ENCODE results near the gene E2F1. TPM values are rescaled to one million over a fixed set of nuclear protein-coding genes. Genes with fewer than 3 reads are reported as not detected.

The E2F1 gene, protein sequence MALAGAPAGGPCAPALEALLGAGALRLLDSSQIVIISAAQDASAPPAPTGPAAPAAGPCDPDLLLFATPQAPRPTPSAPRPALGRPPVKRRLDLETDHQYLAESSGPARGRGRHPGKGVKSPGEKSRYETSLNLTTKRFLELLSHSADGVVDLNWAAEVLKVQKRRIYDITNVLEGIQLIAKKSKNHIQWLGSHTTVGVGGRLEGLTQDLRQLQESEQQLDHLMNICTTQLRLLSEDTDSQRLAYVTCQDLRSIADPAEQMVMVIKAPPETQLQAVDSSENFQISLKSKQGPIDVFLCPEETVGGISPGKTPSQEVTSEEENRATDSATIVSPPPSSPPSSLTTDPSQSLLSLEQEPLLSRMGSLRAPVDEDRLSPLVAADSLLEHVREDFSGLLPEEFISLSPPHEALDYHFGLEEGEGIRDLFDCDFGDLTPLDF
- polyA plus RNA-seq (2013, experiment 1 of 2): 26.3 TPM
- 26.2 TPM for polyA plus RNA-seq (2013, experiment 2 of 2)

DNA sequence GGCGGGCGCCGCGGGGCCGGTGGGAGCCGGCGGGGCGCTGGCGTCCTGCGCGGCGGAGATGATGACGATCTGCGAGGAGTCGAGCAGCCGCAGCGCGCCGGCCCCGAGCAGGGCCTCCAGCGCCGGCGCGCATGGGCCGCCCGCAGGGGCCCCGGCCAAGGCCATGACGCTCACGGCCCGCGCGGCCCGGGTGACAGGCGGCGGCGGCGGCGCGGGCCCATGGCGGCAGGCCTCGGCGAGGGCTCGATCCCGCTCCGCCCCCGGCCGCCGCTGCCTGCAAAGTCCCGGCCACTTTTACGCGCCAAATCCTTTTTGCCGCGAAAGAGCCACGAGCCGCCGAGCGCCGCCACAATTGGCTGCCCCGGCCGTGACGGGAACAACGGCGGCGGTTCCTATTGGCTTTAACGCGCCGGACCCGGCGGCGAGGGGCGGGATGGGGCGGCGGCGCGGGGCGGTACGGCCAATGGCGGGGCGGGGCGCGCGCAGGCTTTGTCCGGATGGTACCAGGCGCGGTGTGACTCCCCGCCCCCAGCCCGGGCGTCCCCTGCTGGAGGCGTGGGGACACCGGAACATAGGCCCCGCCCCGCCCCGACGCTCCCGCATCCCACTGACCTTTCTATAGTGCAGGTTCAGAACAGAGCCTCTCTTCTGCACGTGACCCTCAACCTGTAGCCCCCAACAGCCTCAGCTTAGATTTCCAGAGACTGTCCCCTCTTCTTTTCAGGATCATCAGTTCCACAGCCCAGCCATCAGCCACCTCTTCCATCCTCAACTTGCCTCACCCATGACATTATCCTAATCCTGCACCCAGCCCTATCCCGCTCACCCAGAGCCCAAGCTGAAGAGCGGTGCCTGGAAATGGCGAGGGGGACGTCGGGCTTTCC is at the start of gene E2F1:
Gene E2F1 (minus strand): TSS at position 286 of the 884 bp plus-strand sequence. CDS start 121 bp downstream, at position 165.
- H3K9me3 ChIP-seq (ENCODE audit: insufficient read depth, low read depth, low read length): no peaks in the 10 kb centered on the region
- 3% methylated on average over 101 of the region's 101 CpGs for WGBS

DNA sequence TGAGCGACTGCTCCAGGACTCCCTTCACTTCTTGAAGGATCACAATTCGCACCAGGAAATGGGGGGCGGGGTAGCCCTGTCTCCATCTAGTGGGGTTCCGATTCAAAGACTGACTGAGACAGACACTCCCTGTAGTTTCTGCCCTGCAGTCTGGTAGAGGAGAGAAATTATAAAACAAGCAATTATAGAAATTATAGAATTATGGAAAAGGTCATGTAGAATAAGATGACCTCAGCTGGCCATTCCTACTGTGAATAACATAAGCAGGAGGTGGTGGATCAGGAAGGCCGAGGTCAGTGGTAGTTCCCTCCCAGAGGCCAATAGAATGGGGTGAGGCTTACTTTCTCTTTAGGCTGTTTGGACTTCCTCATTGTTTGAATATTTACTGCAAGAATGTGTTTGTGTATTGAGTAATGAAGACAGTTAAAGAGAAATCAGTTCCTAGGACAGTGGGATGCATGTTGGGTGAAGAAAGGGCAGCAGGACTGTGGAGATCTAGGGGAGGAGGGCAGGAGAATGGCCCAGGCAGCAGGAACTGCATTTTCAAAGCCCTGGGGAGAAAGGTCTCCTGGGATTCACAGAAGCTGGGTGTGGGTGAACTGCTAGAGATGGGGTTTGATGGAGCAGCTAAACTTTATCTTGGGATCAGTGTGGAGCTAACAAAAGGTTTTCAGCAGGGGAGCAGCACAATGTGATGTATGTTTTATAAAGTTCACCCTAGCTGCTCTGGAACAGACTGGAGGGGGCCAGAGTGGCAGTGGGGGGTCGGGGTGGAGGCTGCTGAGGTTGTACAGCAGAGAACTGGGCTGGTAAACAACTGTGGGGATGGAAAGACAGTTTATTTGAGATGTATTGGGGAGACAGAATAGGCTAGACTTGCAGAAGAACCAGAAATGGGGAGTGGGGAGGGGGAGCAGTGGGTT is 47.7 kb upstream of the E2F1 start:
- no peak overlapping the region for H3K9ac ChIP-seq (ENCODE audit: low read depth, low read length)
- no peak overlapping the region for H3K4me3 ChIP-seq (ENCODE audit: low read length)
- no peaks in the 10 kb centered on the region for H3K36me3 ChIP-seq (ENCODE audit: insufficient read depth, low read length)
- no peak overlapping the region for H3K27ac ChIP-seq (ENCODE audit: low read depth, low read length)
- H3K9me3 ChIP-seq (ENCODE audit: insufficient read depth, low read depth, low read length): peaks cover 7% of the 10 kb centered on the region
- WGBS: 76% methylated on average over 6 of the region's 6 CpGs
- no peaks in the 10 kb centered on the region for H3K27me3 ChIP-seq (ENCODE audit: insufficient read depth, low read length)
- peaks cover 12% of the 10 kb centered on the region; the same call in 1 of the 2 replicates for H3K4me1 ChIP-seq (ENCODE audit: insufficient read depth, low read length)

More for the DNA sequence above, at the start of gene E2F1:
- H3K27ac ChIP-seq (ENCODE audit: low read depth, low read length): peak within 1 kb of the TSS; percentile 20; the same call in 1 of the 2 replicates
- H3K4me1 ChIP-seq (ENCODE audit: insufficient read depth, low read length): peaks cover 15% of the 10 kb centered on the region; the same call in 1 of the 2 replicates
- peaks cover 23% of the 10 kb centered on the region for H3K27me3 ChIP-seq (ENCODE audit: insufficient read depth, low read length)
- H3K4me3 ChIP-seq (ENCODE audit: low read length): peak within 1 kb of the TSS; percentile 68
- H3K9ac ChIP-seq (ENCODE audit: low read depth, low read length): peak within 1 kb of the TSS; percentile 86
- no peaks in the 10 kb centered on the region for H3K36me3 ChIP-seq (ENCODE audit: insufficient read depth, low read length)

- no peaks in the 10 kb centered on the region for H3K36me3 ChIP-seq (ENCODE audit: insufficient read depth, low read length)
- H3K9me3 ChIP-seq (ENCODE audit: insufficient read depth, low read depth, low read length): peaks cover 7% of the 10 kb centered on the region
- peak overlapping the region; percentile 63 for H3K4me3 ChIP-seq (ENCODE audit: low read length)
- H3K9ac ChIP-seq (ENCODE audit: low read depth, low read length): peak overlapping the region; percentile 77
- WGBS: 5% methylated on average over 68 of the region's 68 CpGs
- peak overlapping the region; percentile 91 for H3K27ac ChIP-seq (ENCODE audit: low read depth, low read length)
- peaks cover 12% of the 10 kb centered on the region; the same call in 1 of the 2 replicates for H3K4me1 ChIP-seq (ENCODE audit: insufficient read depth, low read length)
- no peaks in the 10 kb centered on the region for H3K27me3 ChIP-seq (ENCODE audit: insufficient read depth, low read length)
Observed at GRCh38 chr20:33732166-33732970, 46.2 kb upstream of the E2F1 start.

DNA sequence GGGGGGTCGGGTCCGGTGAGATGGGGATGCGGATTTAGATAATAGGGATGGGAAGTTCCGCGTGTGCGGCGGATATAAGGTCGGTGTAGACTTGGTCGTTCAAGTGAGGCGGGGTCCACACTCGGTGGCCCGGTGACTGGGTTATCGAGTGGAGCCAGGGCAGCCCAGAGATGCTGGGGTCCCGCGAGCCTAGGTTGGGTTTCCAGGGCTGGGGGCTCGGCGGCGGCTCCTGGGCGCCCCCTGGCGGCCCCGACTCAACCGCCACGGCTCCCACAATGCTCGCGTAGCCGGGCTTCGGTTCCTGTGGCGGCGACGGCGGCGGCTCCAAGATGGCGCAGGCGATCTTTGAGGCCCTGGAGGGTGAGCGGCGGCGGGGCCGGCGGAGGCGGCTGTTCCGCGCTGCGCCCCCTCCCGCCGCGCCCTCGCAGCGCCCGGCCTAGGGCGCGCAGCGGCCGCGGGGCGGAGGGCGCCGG is 45.5 kb upstream of the E2F1 start, which contains the start of gene ZNF341:
Gene ZNF341 (plus strand): TSS at position 304 of the 473 bp plus-strand sequence. CDS start 26 bp downstream, at position 330.
- peak within 1 kb of the TSS; percentile 63 for H3K4me3 ChIP-seq (ENCODE audit: low read length)
- 6% methylated on average over 57 of the region's 57 CpGs for WGBS
- peak within 1 kb of the TSS; percentile 91 for H3K27ac ChIP-seq (ENCODE audit: low read depth, low read length)
- H3K27me3 ChIP-seq (ENCODE audit: insufficient read depth, low read length): no peaks in the 10 kb centered on the region
- peaks cover 4% of the 10 kb centered on the region for H3K9me3 ChIP-seq (ENCODE audit: insufficient read depth, low read depth, low read length)
- H3K4me1 ChIP-seq (ENCODE audit: insufficient read depth, low read length): peaks cover 12% of the 10 kb centered on the region; the same call in 1 of the 2 replicates
- H3K9ac ChIP-seq (ENCODE audit: low read depth, low read length): peak within 1 kb of the TSS; percentile 77
- H3K36me3 ChIP-seq (ENCODE audit: insufficient read depth, low read length): no peaks in the 10 kb centered on the region

DNA sequence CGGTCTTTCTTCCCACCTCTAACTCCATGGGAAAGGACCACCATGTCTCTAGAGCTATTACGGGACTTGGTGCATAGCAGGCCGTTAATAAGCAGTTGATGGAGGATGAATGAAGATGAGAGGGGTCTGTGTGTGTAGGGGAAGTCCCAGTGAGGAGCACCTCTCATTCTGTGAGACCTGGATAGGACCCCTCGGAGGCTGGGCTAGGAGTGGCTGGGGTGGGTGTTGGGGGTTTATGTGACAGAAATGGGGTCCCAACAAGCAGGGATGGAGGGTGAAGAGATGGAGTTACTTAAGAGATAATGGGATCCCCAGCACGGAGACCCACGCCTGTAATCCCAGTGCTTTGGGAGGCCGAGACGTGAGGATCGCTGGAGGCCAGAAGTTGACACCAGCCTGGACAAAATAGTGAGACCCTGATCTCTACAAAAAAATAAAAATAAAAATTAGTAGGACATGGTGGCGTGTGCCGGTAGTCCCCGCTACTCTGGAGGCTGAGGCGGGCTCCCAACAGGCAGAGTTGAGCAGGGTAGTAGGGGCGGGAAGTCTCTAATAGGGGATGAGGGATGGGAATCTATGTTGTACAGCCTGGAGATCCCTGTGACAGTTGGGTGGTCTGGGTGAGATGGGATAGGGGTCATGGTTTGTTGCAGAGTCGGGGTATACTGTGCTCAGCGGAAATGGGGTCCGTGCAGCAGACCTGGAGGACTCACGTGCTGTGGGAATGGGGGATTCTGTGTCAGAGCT is 44.9 kb upstream of the E2F1 start:
- Histone ChIP-seq H3K27me3 (ENCODE audit: insufficient read depth, low read length) (no peaks in the 10 kb centered on the region), H3K9me3 (ENCODE audit: insufficient read depth, low read depth, low read length) (no peaks in the 10 kb centered on the region), H3K9ac (ENCODE audit: low read depth, low read length) (peak overlapping the region; percentile 47), H3K36me3 (ENCODE audit: insufficient read depth, low read length) (no peaks in the 10 kb centered on the region), H3K4me3 (ENCODE audit: low read length) (peak overlapping the region; percentile 63), H3K4me1 (ENCODE audit: insufficient read depth, low read length) (peaks cover 12% of the 10 kb centered on the region; the same call in 1 of the 2 replicates), H3K27ac (ENCODE audit: low read depth, low read length) (no peak overlapping the region)
- 83% methylated on average over 18 of the region's 18 CpGs for WGBS

DNA sequence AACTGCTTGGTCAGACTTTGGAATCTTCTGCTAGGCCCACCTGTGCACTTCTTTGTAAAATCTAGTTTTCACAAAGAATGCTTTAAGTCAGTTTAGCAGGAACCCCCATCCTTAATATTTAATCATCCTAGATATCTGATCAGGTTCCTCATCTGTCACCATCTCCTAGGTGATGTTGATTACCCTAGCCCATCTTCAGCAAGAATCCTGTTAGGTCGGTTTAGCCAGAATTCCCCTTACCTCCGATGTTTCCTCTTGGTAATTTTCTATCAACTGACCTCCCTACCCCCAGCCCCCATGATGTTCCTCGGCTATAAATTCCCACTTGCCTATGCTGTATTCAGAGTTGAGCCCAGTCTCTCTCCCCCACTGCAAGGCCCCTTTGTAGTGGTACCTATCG is 42.9 kb upstream of the E2F1 start:
- Histone ChIP-seq H3K4me1 (ENCODE audit: insufficient read depth, low read length) (peaks cover 8% of the 10 kb centered on the region; the same call in 1 of the 2 replicates), H3K9ac (ENCODE audit: low read depth, low read length) (no peak overlapping the region), H3K9me3 (ENCODE audit: insufficient read depth, low read depth, low read length) (no peaks in the 10 kb centered on the region), H3K36me3 (ENCODE audit: insufficient read depth, low read length) (no peaks in the 10 kb centered on the region), H3K27me3 (ENCODE audit: insufficient read depth, low read length) (no peaks in the 10 kb centered on the region), H3K4me3 (ENCODE audit: low read length) (no peak overlapping the region), H3K27ac (ENCODE audit: low read depth, low read length) (no peak overlapping the region)
- 90% methylated on average over 3 of the region's 4 CpGs for WGBS

DNA sequence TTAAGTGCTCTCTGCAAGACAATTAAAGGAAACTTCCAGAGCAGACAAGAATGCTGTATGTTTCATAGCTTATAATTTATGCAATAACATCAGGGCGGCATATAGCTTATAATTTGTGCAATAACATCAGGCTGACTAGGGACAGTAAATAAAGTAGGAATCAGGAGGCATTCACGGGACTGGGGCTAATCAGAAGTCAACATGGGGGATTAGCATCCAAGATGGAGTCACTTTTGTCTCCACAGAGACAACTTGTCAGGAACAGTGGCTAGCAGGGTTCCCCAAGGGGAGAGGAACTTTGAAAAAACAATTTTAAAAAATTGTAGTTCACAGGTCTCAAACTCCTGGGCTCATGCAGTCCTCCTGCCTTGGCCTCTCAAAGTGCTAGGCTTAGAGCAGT is 42.3 kb upstream of the E2F1 start:
- Histone ChIP-seq H3K36me3 (ENCODE audit: insufficient read depth, low read length) (no peaks in the 10 kb centered on the region), H3K9me3 (ENCODE audit: insufficient read depth, low read depth, low read length) (no peaks in the 10 kb centered on the region), H3K27me3 (ENCODE audit: insufficient read depth, low read length) (no peaks in the 10 kb centered on the region), H3K9ac (ENCODE audit: low read depth, low read length) (no peak overlapping the region), H3K27ac (ENCODE audit: low read depth, low read length) (no peak overlapping the region), H3K4me3 (ENCODE audit: low read length) (no peak overlapping the region), H3K4me1 (ENCODE audit: insufficient read depth, low read length) (peaks cover 2% of the 10 kb centered on the region; the same call in 1 of the 2 replicates)
- 88% methylated on average over 2 of the region's 2 CpGs for WGBS

DNA sequence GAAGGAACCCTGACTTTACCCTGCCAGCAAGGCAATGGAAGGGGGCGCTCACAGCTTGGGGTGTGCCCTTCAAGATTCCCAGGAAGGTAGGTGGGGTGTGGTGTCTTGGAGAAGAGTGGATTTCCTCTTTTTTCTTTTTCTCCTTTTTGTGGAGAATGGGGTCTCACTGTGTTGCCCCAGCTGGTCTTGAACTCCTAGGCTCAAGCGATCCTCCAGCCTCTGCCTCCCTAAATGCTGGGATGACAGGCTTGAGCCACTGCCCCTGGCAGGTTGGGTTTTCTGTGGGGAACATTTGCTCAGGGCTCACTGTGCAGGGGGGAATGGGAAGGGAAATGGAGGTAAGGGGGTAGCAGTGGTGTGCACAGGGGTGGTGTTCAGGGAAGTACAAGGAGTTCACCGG is 41.6 kb upstream of the E2F1 start:
- no peak overlapping the region for H3K9ac ChIP-seq (ENCODE audit: low read depth, low read length)
- no peaks in the 10 kb centered on the region for H3K36me3 ChIP-seq (ENCODE audit: insufficient read depth, low read length)
- 0 out of 2 replicates have a peak, but pooled peaks cover 2% of the 10 kb centered on the region for H3K4me1 ChIP-seq (ENCODE audit: insufficient read depth, low read length)
- 93% methylated on average over 3 of the region's 3 CpGs for WGBS
- H3K27ac ChIP-seq (ENCODE audit: low read depth, low read length): no peak overlapping the region
- H3K4me3 ChIP-seq (ENCODE audit: low read length): no peak overlapping the region
- H3K9me3 ChIP-seq (ENCODE audit: insufficient read depth, low read depth, low read length): no peaks in the 10 kb centered on the region
- no peaks in the 10 kb centered on the region for H3K27me3 ChIP-seq (ENCODE audit: insufficient read depth, low read length)

GRCh38 chr20:33727115-33727479 is 40.9 kb upstream of the E2F1 start:
- no peaks in the 10 kb centered on the region for H3K27me3 ChIP-seq (ENCODE audit: insufficient read depth, low read length)
- H3K4me1 ChIP-seq (ENCODE audit: insufficient read depth, low read length): 0 out of 2 replicates have a peak, but pooled peaks cover 2% of the 10 kb centered on the region
- H3K27ac ChIP-seq (ENCODE audit: low read depth, low read length): no peak overlapping the region
- 92% methylated on average over 4 of the region's 5 CpGs for WGBS
- no peaks in the 10 kb centered on the region for H3K9me3 ChIP-seq (ENCODE audit: insufficient read depth, low read depth, low read length)
- H3K36me3 ChIP-seq (ENCODE audit: insufficient read depth, low read length): no peaks in the 10 kb centered on the region
- H3K9ac ChIP-seq (ENCODE audit: low read depth, low read length): no peak overlapping the region
- H3K4me3 ChIP-seq (ENCODE audit: low read length): no peak overlapping the region
